WERI-Rb-1 (cell line): ENCODE measurements around the gene RAB8A.
"Not testable (repeated sequence)": the region's sequence is repeated elsewhere in the genome, so short reads cannot be mapped to it uniquely, and the experiment has no call there.

Source experiments
- DNase-seq: peaks from one replicate; pipeline ENCODE4 v3.0.0-alpha.2; 2020
- H3K27ac ChIP-seq: fragments of 250-450 bp; sonication (Bioruptor Pico); 2 replicates; pipeline ENCODE4 v1.5.1; 2020; ENCODE audit warnings: mild to moderate bottlenecking, moderate library complexity
- H3K27me3 ChIP-seq: fragments of 250-450 bp; sonication (Bioruptor Pico); 2 replicates; pipeline ENCODE4 v1.5.1; 2021; ENCODE audit warnings: mild to moderate bottlenecking, low read depth, moderate library complexity; ENCODE audit not compliant: insufficient read depth, severe bottlenecking
- H3K36me3 ChIP-seq: fragments of 250-450 bp; sonication (Bioruptor Pico); 2 replicates; pipeline ENCODE4 v1.5.1; 2020; ENCODE audit warnings: mild to moderate bottlenecking, moderate library complexity
- H3K4me3 ChIP-seq: 2 replicates; pipeline ENCODE4 v1.5.1; 2011; ENCODE audit warnings: low read depth, mild to moderate bottlenecking, control low read depth, low read length
- H3K9me3 ChIP-seq: fragments of 250-450 bp; sonication (Bioruptor Pico); 2 replicates; pipeline ENCODE4 v1.5.1; 2021; ENCODE audit warnings: mild to moderate bottlenecking, moderate library complexity; ENCODE audit not compliant: severe bottlenecking
- TF ChIP-seq, protein P1 (sequence below): IDR thresholded peaks from 2 replicates; pipeline ENCODE4 v1.5.1; 2011; ENCODE audit warnings: low read depth, mild to moderate bottlenecking, control low read depth, inconsistent platforms, low read length

The RAB8A gene

DNA sequence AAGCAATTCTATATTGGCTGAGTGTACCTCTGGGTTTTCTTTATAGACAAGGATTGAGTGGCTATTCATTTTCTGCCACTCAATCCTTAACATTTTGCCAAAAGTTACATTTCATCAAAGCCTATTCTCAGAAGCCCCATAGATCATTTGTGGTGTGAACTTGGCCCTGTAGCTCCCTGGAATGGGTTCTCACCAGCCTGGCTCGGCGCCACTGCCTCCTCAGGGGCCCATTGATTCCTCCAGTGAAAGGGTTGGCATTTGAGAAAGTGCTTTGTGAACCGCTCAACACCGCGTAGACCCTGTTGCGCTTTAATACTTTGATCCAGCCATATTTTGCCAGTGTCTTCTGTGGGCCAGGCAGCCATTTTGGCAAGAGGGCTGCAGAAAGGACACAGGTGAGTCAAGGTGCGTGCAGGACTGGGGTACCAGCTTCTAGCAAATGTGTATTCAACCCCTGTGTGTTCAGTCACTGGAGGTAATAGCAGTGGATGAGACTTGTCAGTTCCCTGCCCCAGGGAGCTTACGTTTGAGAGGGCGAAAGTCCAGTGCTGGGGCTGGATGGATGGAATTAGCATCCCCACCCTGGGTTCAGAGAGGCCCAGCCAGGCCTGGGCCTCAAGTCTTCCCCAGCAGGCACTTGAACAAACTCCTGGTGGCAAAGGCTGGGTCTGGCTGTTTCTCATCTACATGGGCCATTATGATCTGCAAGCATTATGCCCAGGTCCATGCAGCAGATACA lies 3.8 kb downstream of the RAB8A start:
- DNase-seq: no peak
- Histone ChIP-seq H3K27me3 (no peaks in the 10 kb centered on the region), H3K27ac (no peak overlapping the region), H3K36me3 (peaks cover 51% of the 10 kb centered on the region), H3K4me3 (no peak overlapping the region), H3K9me3 (no peaks in the 10 kb centered on the region)
- TF ChIP-seq, protein P1, sequence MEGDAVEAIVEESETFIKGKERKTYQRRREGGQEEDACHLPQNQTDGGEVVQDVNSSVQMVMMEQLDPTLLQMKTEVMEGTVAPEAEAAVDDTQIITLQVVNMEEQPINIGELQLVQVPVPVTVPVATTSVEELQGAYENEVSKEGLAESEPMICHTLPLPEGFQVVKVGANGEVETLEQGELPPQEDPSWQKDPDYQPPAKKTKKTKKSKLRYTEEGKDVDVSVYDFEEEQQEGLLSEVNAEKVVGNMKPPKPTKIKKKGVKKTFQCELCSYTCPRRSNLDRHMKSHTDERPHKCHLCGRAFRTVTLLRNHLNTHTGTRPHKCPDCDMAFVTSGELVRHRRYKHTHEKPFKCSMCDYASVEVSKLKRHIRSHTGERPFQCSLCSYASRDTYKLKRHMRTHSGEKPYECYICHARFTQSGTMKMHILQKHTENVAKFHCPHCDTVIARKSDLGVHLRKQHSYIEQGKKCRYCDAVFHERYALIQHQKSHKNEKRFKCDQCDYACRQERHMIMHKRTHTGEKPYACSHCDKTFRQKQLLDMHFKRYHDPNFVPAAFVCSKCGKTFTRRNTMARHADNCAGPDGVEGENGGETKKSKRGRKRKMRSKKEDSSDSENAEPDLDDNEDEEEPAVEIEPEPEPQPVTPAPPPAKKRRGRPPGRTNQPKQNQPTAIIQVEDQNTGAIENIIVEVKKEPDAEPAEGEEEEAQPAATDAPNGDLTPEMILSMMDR: no peak

DNA sequence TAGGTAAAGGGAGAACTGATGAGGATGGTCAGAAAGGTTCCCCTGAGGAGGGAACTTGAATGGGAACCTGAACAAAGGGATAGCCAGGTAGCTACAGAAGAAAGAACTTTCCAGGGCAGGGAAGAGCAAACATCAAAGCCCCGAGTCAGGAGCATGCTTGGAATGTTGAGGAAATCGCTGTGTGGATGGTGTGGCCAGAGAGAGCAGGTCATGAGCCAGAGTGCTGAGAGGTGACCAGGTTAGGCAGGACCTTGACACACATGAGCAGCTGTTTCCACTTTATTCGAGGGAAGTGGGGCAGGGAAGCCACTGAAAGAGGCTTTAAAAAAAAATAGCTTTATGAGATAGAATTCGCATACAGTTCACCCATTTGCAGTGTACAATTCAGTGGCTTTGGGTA lies 4.4 kb downstream of the RAB8A start:
- Histone ChIP-seq H3K4me3 (no peak overlapping the region), H3K36me3 (peaks cover 54% of the 10 kb centered on the region), H3K27me3 (no peaks in the 10 kb centered on the region), H3K27ac (no peak overlapping the region), H3K9me3 (no peaks in the 10 kb centered on the region)
- TF ChIP-seq, protein P1: no peak
- DNase-seq: no peak

DNA sequence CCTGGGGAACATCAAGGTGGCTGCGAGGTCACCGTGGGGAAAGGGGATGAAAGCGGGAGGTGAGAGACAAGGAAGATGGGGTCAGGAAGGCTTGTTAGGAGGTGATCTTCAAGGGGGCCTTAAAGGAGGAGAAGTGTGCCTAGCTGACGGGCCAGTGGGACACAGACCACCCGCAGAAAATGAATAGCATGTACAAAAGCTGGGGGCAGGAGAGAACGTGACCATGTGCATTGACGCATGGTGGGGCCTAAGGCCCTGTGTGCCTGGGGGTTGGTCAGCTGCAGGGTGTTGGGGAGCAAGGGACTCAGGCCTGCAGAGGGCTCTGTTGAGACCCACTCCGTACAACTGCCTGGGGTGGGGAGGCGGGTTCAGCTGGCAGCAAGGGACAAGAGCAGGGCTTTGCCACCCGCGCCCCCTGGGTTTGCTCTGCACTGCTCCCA lies 5.9 kb downstream of the RAB8A start:
- TF ChIP-seq, protein P1: peak; percentile 32; the same call in 1 of the 2 replicates
- Histone ChIP-seq H3K36me3 (peaks cover 65% of the 10 kb centered on the region), H3K4me3 (no peak overlapping the region), H3K9me3 (no peaks in the 10 kb centered on the region), H3K27me3 (no peaks in the 10 kb centered on the region), H3K27ac (no peak overlapping the region)
- DNase-seq: no peak

DNA sequence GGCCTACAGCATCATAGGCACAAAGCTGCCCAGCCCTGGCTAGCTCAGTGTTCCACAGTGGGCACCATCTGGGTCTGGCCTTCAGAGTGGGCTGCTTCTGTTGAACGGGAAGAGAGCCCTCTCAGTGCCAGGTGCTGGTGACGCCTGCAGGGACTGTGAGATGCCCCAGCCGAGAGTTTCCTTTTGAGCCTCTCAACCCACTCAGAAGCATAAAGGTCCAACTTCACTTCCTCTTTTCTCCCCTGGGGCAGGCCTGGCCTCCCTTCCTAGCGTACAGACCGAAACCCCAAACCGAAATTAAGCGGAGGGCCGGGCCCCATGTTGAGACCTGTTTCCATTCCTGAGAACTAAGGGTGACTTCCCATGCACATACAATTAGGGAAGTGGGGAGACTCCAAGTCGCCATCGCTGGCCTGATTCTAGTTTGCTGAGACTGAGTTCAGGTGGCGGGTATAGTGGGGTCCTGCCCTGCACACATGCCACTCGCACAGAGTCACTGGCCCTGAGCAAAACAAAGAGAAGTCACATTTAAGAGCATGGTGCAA lies 6.9 kb downstream of the RAB8A start:
- Histone ChIP-seq H3K9me3 (no peaks in the 10 kb centered on the region), H3K36me3 (peaks cover 66% of the 10 kb centered on the region), H3K27me3 (no peaks in the 10 kb centered on the region), H3K27ac (no peak overlapping the region), H3K4me3 (no peak overlapping the region)
- no peak for DNase-seq
- TF ChIP-seq, protein P1: no peak

DNA sequence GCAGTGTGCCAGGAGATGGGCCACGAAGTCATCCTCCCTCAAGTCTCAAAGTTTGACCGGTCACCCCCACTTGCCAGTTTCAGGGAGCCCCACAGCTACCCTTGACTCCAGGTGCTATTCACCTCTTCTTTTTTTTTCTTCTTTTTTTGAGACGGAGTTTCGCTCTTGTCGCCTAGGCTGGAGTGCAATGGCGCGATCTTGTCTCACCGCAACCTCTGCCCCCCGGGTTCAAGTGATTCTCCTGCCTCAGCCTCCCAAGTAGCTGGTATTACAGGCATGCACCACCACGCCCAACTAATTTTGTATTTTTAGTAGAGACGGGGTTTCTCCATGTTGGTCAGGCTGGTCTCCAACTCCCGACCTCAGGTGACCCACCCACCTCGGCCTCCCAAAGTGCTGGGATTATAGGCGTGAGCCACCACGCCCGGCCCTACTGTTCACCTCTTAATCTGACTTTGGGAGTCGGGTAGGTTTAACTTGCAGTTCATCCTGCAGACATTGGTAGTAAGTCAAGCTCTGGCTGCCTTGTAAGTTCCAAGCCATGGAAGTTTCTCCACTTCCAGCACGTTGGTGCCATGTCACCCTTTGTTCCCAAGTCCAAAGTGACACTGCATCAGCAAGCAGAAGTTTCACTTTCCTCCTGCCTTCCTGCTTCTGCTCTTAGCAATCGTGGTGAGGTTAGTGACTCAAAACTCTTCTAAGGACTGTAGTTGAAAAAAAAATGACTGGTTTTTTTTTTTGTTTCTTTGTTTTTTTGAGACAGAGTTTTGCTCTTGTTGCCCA lies 7.6 kb downstream of the RAB8A start:
- H3K27me3 ChIP-seq, DNase-seq, H3K9me3 ChIP-seq, H3K4me3 ChIP-seq, H3K27ac ChIP-seq: not testable (repeated sequence)
- peaks cover 68% of the 10 kb centered on the region for H3K36me3 ChIP-seq

DNA sequence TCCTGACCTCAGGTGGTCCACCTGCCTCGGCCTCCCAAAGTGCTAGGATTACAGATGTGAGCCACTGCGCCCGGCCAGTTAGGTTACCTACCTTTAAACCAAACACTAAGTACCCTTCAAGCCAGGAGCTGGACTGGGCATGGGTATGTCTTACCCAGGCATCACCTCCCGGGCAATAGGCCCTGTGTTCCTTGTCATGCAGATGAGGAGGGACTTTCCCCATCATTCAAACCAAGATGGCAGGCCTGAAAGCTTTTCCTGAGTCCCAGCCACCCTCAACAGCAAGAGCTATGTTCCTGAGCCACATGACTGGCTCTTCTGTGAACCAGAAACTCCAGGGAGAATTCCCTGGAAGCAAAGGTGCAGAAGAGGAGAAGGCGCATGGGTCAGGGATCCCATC lies 9.5 kb downstream of the RAB8A start:
- DNase-seq: no peak
- TF ChIP-seq, protein P1: no peak
- Histone ChIP-seq H3K9me3 (no peaks in the 10 kb centered on the region), H3K4me3 (no peak overlapping the region), H3K27me3 (no peaks in the 10 kb centered on the region), H3K36me3 (peaks cover 69% of the 10 kb centered on the region), H3K27ac (no peak overlapping the region)
